GM12878 (cell line): ENCODE data around the gene MTF1. TPM values are rescaled to one million over a fixed set of nuclear protein-coding genes. Genes with fewer than 3 reads are reported as not detected.
A peak's percentile ranks its signal among the peaks of the same experiment; 100 is the strongest.

Source experiments
- ATAC-seq: fragments of 200-7000 bp; cut with Tn5 transposase; 3 replicates; pipeline ENCODE4 v1.9.1; 2020; ENCODE audit warnings: mild to moderate bottlenecking, moderate library complexity
- BruUV-seq: library from RNA; stranded (reverse); fragments of 400-500 nt; replicated peaks from 2 replicates; lab custom pipeline; 2021; lab: Mats Ljungman, UMichigan
- CTCF ChIA-PET: fragments of 300-600 bp; sonication (Branson Sonifier 250); formaldehyde crosslinking; extraction: SDS; loops from one replicate; lab custom pipeline; 2021; ENCODE audit warnings: inconsistent platforms; lab: Yijun Ruan, JAX
- POLR2A ChIA-PET: fragments of 350-600 bp; formaldehyde crosslinking; extraction: SDS; loops from one replicate; lab custom pipeline; 2021; ENCODE audit warnings: inconsistent platforms; lab: Charles Lee
- RAD21 ChIA-PET: fragments of 300-600 bp; sonication (Branson Sonifier 250); formaldehyde crosslinking; loops from one replicate; lab custom pipeline; 2023; ENCODE audit warnings: antibody characterized with exemption; ENCODE audit not compliant: unreplicated experiment; lab: Charles Lee
- SMC1A ChIA-PET: fragments of 300-600 bp; sonication (Branson Sonifier 250); formaldehyde crosslinking; loops from one replicate; lab custom pipeline; 2023; ENCODE audit not compliant: unreplicated experiment, uncharacterized antibody; lab: Charles Lee
- DNase-seq: peaks from one replicate; pipeline ENCODE4 v3.0.0-alpha.2; 2011; ENCODE audit warnings: low read depth, low spot score
- FAIRE-seq: peaks from 3 replicates; lab custom pipeline; 2011; peaks lifted over from hg19 to GRCh38; lab: Jason Lieb, UNC
- H2AFZ ChIP-seq: 2 replicates; pipeline ENCODE4 v1.6.0; 2011; ENCODE audit warnings: low read depth, low read length, control low read depth; ENCODE audit not compliant: control insufficient read depth
- H3K27ac ChIP-seq: 2 replicates; pipeline ENCODE4 v1.5.1; 2011; ENCODE audit warnings: control low read depth; ENCODE audit not compliant: control insufficient read depth, insufficient read depth
- H3K27me3 ChIP-seq, 2 experiments: replicated peaks in 1 of 2; 2 replicates each; pipeline versions ENCODE4 v1.6.0 to v1.6.1; 2011; ENCODE audit warnings: low read length in 1 of 2; ENCODE audit not compliant: control insufficient read depth in 2 of 2, insufficient read depth in 2 of 2
- H3K36me3 ChIP-seq, 2 experiments: 2 replicates each; pipeline ENCODE4 v1.5.1; 2011; ENCODE audit warnings: low read length in 1 of 2; ENCODE audit not compliant: control insufficient read depth in 2 of 2, insufficient read depth in 2 of 2
- H3K4me1 ChIP-seq: 2 replicates; pipeline ENCODE4 v1.6.1; 2011; ENCODE audit warnings: mild to moderate bottlenecking, low read length, moderate library complexity, mixed read lengths; ENCODE audit not compliant: control insufficient read depth, insufficient read depth
- H3K4me2 ChIP-seq: 2 replicates; pipeline ENCODE4 v1.6.0; 2011; ENCODE audit warnings: control low read depth; ENCODE audit not compliant: control insufficient read depth, insufficient read depth
- H3K4me3 ChIP-seq: fragments of 200-600 bp; sonication (generic); 2 replicates; pipeline ENCODE4 v1.5.1; 2016
- H3K79me2 ChIP-seq: 2 replicates; pipeline ENCODE4 v1.6.0; 2011; ENCODE audit warnings: low read length; ENCODE audit not compliant: control insufficient read depth, insufficient read depth
- H3K9ac ChIP-seq: 2 replicates; pipeline ENCODE4 v1.8.0; 2011; ENCODE audit warnings: low read length, control low read depth, mixed read lengths; ENCODE audit not compliant: control insufficient read depth, insufficient read depth
- H3K9me3 ChIP-seq: replicated peaks from 3 replicates; pipeline ENCODE4 v1.5.1; 2011; ENCODE audit warnings: mild to moderate bottlenecking, low read length; ENCODE audit not compliant: control insufficient read depth, insufficient read depth
- H4K20me1 ChIP-seq: 2 replicates; pipeline ENCODE4 v1.6.0; 2011; ENCODE audit not compliant: control insufficient read depth, insufficient read depth
- BCL11A ChIP-seq: IDR thresholded peaks from 2 replicates; pipeline ENCODE4 v1.6.1; 2011; ENCODE audit warnings: low read depth, low read length
- CBX5 ChIP-seq: sonication (generic); IDR thresholded peaks from 2 replicates; pipeline ENCODE4 v1.6.1; 2016; ENCODE audit warnings: low read depth, moderate library complexity, mild to moderate bottlenecking, inconsistent platforms
- EGR1 ChIP-seq, 2 experiments: IDR thresholded peaks; 1 replicate in 1 of 2; 2 replicates in 1 of 2; pipeline ENCODE4 v1.6.1; 2011 to 2012; ENCODE audit warnings: low read depth in 2 of 2, low read length in 2 of 2, borderline replicate concordance in 1 of 2, mild to moderate bottlenecking in 1 of 2, moderate library complexity in 1 of 2
- ESRRA ChIP-seq: IDR thresholded peaks from 2 replicates; pipeline ENCODE4 v1.6.1; 2012; ENCODE audit warnings: mild to moderate bottlenecking, low read length, improper control_type of control experiment
- MTA2 ChIP-seq: fragments of 450-650 bp; IDR thresholded peaks from 2 replicates; pipeline ENCODE4 v1.6.1; 2016; ENCODE audit warnings: low read depth, mild to moderate bottlenecking, moderate library complexity
- MYB ChIP-seq: fragments of 150-350 bp; IDR thresholded peaks from 2 replicates; pipeline ENCODE4 v1.6.1; 2014; ENCODE audit warnings: mild to moderate bottlenecking, low read depth, low read length, borderline replicate concordance
- MYC ChIP-seq: IDR thresholded peaks from 2 replicates; pipeline ENCODE4 v1.6.1; 2011; ENCODE audit warnings: mild to moderate bottlenecking, low read length, moderate library complexity, inconsistent platforms; ENCODE audit not compliant: insufficient read depth, insufficient replicate concordance, insufficient read length, severe bottlenecking
- PAX5 ChIP-seq: IDR thresholded peaks from 2 replicates; pipeline ENCODE4 v1.6.1; 2011; ENCODE audit warnings: low read depth, low read length, borderline replicate concordance
- PKNOX1 ChIP-seq: fragments of 450-650 bp; IDR thresholded peaks from 2 replicates; pipeline ENCODE4 v1.6.1; 2016; ENCODE audit warnings: mild to moderate bottlenecking
- SMAD5 ChIP-seq: IDR thresholded peaks from 2 replicates; pipeline ENCODE4 v1.6.1; 2016; ENCODE audit warnings: antibody characterized with exemption, low read depth
- TCF7 ChIP-seq: IDR thresholded peaks from 2 replicates; pipeline ENCODE4 v1.6.1; 2014; ENCODE audit warnings: antibody characterized with exemption, borderline replicate concordance
- YY1 ChIP-seq: IDR thresholded peaks from 2 replicates; pipeline ENCODE4 v1.6.1; 2011; ENCODE audit warnings: low read depth, mild to moderate bottlenecking, low read length
- ZBTB4 ChIP-seq: fragments of 450-650 bp; formaldehyde crosslinking; IDR thresholded peaks from 2 replicates; pipeline ENCODE4 v1.4.0; 2022; ENCODE audit warnings: mild to moderate bottlenecking, moderate library complexity
- in situ Hi-C: fragments of 300-500 bp; cut with MboI; formaldehyde crosslinking; loops from 9 replicates; pipeline ENCODE4 v1.14.3; 2018; ENCODE audit warnings: mixed read lengths
- intact Hi-C: fragments of 100-400 bp; cut with micrococcal nuclease; formaldehyde crosslinking; loops from one replicate; pipeline ENCODE4 v1.14.2; 2022; ENCODE audit not compliant: unreplicated experiment
- polyA plus RNA-seq, 11 experiments: library from polyadenylated mRNA; depleted of rRNA in 4 of 11; unstranded in 6 of 11; stranded (reverse) in 5 of 11; fragments of >200 nt; fragmentation: Nextera tagmentation in 4 of 11; fragmentation: Illumina TruSeq in 1 of 11; extraction: Ambion mirVana in 4 of 11; extraction: Trizol in 1 of 11; gene quantifications; 1 replicate in 1 of 11; 2 replicates in 10 of 11; pipeline versions ENCODE4 v1.2.1 to v1.2.3, GENCODE V29; 2011 to 2016; ENCODE audit warnings: inconsistent platforms in 2 of 11, missing spikeins in 2 of 11, low read depth in 1 of 11
- total RNA-seq, 4 experiments: library from RNA; depleted of rRNA in 3 of 4; stranded (reverse); fragments of >200 nt in 3 of 4; fragmentation: Illumina TruSeq in 1 of 4; extraction: Trizol in 1 of 4; gene quantifications; 2 replicates each; pipeline versions ENCODE4 v1.2.1 to v1.2.3, GENCODE V29; 2013 to 2021

MTF1 gene
- total and polyA plus RNA-seq, 10 of the 15 experiments (the other 5 are each of a cell fraction or from before 2014, with no cell fraction given) = 2.2 to 20.4 (median 6.7) TPM

GRCh38 chr1:37851262-37851661 lies 8.1 kb downstream of the MTF1 start:
- Histone ChIP-seq H3K27me3 (no peaks in the 10 kb centered on the region), H3K36me3 (peaks cover 0 to 8% of the 10 kb centered on the region in 2 experiments; a peak in 3 of 4 replicates), H3K79me2 (peaks cover 54% of the 10 kb centered on the region), H3K27ac (no peak overlapping the region), H3K4me1 (peaks cover 10% of the 10 kb centered on the region), H3K4me3 (peak overlapping the region; percentile 17; the same call in 1 of the 2 replicates), H3K9me3 (no peaks in the 10 kb centered on the region), H4K20me1 (no peaks in the 10 kb centered on the region), H2AFZ (no peak overlapping the region), H3K9ac (no peak overlapping the region), H3K4me2 (no peak overlapping the region)
- no peak for FAIRE-seq
- RAD21 ChIA-PET = interaction anchor here (2.3 kb wide), 1 partner anchor 8 kb away, joined by 12 read pairs; the partner anchor contains the start of gene MTF1
- no peak for TF ChIP-seq PKNOX1
- TF ChIP-seq PAX5 = no peak
- no peak for TF ChIP-seq ZBTB4
- no peak for TF ChIP-seq EGR1 (IDR thresholded peaks at IDR 0.05; ENCODE audit: borderline replicate concordance in 1 of 2, low read depth in 2 of 2, low read length in 2 of 2)
- no peak for TF ChIP-seq MTA2
- TF ChIP-seq CBX5 = no peak
- TF ChIP-seq MYB = no peak
- no peak for TF ChIP-seq MYC
- TF ChIP-seq YY1 = no peak
- TF ChIP-seq TCF7 = no peak
- TF ChIP-seq SMAD5 = no peak
- TF ChIP-seq BCL11A = no peak
- TF ChIP-seq ESRRA = no peak
- no peak for DNase-seq
- CTCF ChIA-PET = interaction anchor here (0.5 to 2.9 kb wide), 8 partner anchors 9 to 1114 kb away, joined by 3 to 18 read pairs (median 4); partner anchors contain the start of genes C1orf122, MTF1 and YRDC
- no TSS peak for BruUV-seq
- POLR2A ChIA-PET = interaction anchor here (1.0 to 2.2 kb wide), 5 partner anchors 8 to 43 kb away, joined by 3 to 13 read pairs (median 5); partner anchors contain the start of genes C1orf122, MTF1 and YRDC
- no peak for ATAC-seq
- intact Hi-C loops (no loop called here), in situ Hi-C loops (no loop called here)
- SMC1A ChIA-PET = interaction anchor here (0.8 to 1.8 kb wide), 6 partner anchors 8 to 143 kb away, joined by 3 to 5 read pairs (median 3); partner anchors contain the start of gene MTF1
